WTC11 (cell line): Measurements from ENCODE around the gene YBX2. TPM values are rescaled to one million over a fixed set of nuclear protein-coding genes. Genes with fewer than 3 reads are reported as not detected.

Experiments
- ATAC-seq: fragments of 200-7000 bp; cut with Tn5 transposase; 2 replicates; pipeline ENCODE4 v1.10.0; 2021; ENCODE audit warnings: mild to moderate bottlenecking, moderate library complexity
- CTCF ChIA-PET: fragments of 300-600 bp; sonication (Branson Sonifier 250); formaldehyde crosslinking; loops from one replicate; lab custom pipeline; 2021; ENCODE audit warnings: antibody characterized with exemption; lab: Charles Lee
- POLR2A ChIA-PET: fragments of 350-600 bp; sonication (Branson Sonifier 250); formaldehyde crosslinking; loops from one replicate; lab custom pipeline; 2021; ENCODE audit warnings: antibody characterized with exemption; lab: Charles Lee
- DNase-seq: peaks from one replicate; pipeline ENCODE4 v3.0.0; 2021; ENCODE audit warnings: low spot score
- H3K27ac Mint-ChIP-seq: 2 replicates; pipeline ENCODE4 v1.8.0; 2021; ENCODE audit warnings: mixed read lengths
- H3K27me3 Mint-ChIP-seq: 2 replicates; pipeline ENCODE4 v1.8.0; 2021; ENCODE audit warnings: low read depth, mild to moderate bottlenecking, moderate library complexity, mixed read lengths
- H3K36me3 Mint-ChIP-seq: 2 replicates; pipeline ENCODE4 v1.8.0; 2021; ENCODE audit warnings: mixed read lengths
- H3K4me1 Mint-ChIP-seq: 2 replicates; pipeline ENCODE4 v1.8.0; 2022; ENCODE audit warnings: mixed read lengths
- H3K4me3 Mint-ChIP-seq: 2 replicates; pipeline ENCODE4 v1.8.0; 2021; ENCODE audit warnings: mild to moderate bottlenecking, moderate library complexity, mixed read lengths
- H3K9me3 Mint-ChIP-seq: 2 replicates; pipeline ENCODE4 v1.8.0; 2021; ENCODE audit warnings: mixed read lengths
- ATF2 ChIP-seq: sonication (generic); formaldehyde crosslinking; IDR thresholded peaks from 2 replicates; pipeline ENCODE4 v1.8.1; 2022; ENCODE audit warnings: low read depth, missing genetic modification reagents, borderline replicate concordance
- CDX4 ChIP-seq: fragments of 250-450 bp; sonication (Bioruptor Pico); IDR thresholded peaks from 2 replicates; pipeline ENCODE4 v1.9.0; 2021; ENCODE audit warnings: moderate library complexity, mild to moderate bottlenecking, inconsistent platforms, borderline replicate concordance
- EMX1 ChIP-seq: fragments of 250-450 bp; sonication (Bioruptor Pico); IDR thresholded peaks from 2 replicates; pipeline ENCODE4 v1.8.0; 2021; ENCODE audit warnings: mild to moderate bottlenecking
- ERG ChIP-seq: fragments of 250-450 bp; sonication (Bioruptor Pico); IDR thresholded peaks from 2 replicates; pipeline ENCODE4 v1.8.0; 2021; ENCODE audit warnings: mild to moderate bottlenecking
- FOXK1 ChIP-seq: sonication (generic); formaldehyde crosslinking; IDR thresholded peaks from 2 replicates; pipeline ENCODE4 v1.8.0; 2022; ENCODE audit warnings: mild to moderate bottlenecking, moderate library complexity, missing genetic modification reagents
- FOXP1 ChIP-seq: sonication (generic); formaldehyde crosslinking; IDR thresholded peaks from 2 replicates; pipeline ENCODE4 v1.8.0; 2022; ENCODE audit warnings: missing genetic modification reagents, mild to moderate bottlenecking, moderate library complexity, borderline replicate concordance
- FOXP4 ChIP-seq: sonication (generic); formaldehyde crosslinking; IDR thresholded peaks from 2 replicates; pipeline ENCODE4 v1.8.0; 2022; ENCODE audit warnings: mild to moderate bottlenecking, missing genetic modification reagents
- HMGXB4 ChIP-seq: sonication (generic); formaldehyde crosslinking; IDR thresholded peaks from 2 replicates; pipeline ENCODE4 v1.8.1; 2023; ENCODE audit warnings: mild to moderate bottlenecking, moderate library complexity, missing genetic modification reagents
- IRF2 ChIP-seq: sonication (generic); formaldehyde crosslinking; IDR thresholded peaks from 2 replicates; pipeline ENCODE4 v1.8.0; 2022; ENCODE audit warnings: low read depth, missing genetic modification reagents, borderline replicate concordance
- MLX ChIP-seq: sonication (generic); formaldehyde crosslinking; IDR thresholded peaks from 2 replicates; pipeline ENCODE4 v1.8.1; 2023; ENCODE audit warnings: mild to moderate bottlenecking, missing genetic modification reagents, moderate library complexity
- MYBL2 ChIP-seq: sonication (generic); formaldehyde crosslinking; IDR thresholded peaks from 2 replicates; pipeline ENCODE4 v1.8.1; 2023; ENCODE audit warnings: mild to moderate bottlenecking, moderate library complexity, missing genetic modification reagents
- NFATC4 ChIP-seq: fragments of 250-450 bp; sonication (Bioruptor Pico); IDR thresholded peaks from 2 replicates; pipeline ENCODE4 v1.9.0; 2021; ENCODE audit warnings: mild to moderate bottlenecking
- NFE2L1 ChIP-seq: sonication (generic); formaldehyde crosslinking; IDR thresholded peaks from 2 replicates; pipeline ENCODE4 v1.8.1; 2023; ENCODE audit warnings: missing genetic modification reagents
- NR3C1 ChIP-seq: sonication (generic); formaldehyde crosslinking; conservative IDR thresholded peaks from 2 replicates; pipeline ENCODE4 v1.8.1; 2023; ENCODE audit warnings: low read depth, mild to moderate bottlenecking, missing genetic modification reagents
- OVOL2 ChIP-seq: fragments of 250-450 bp; sonication (Bioruptor Pico); IDR thresholded peaks from 2 replicates; pipeline ENCODE4 v1.9.0; 2021; ENCODE audit warnings: mild to moderate bottlenecking, borderline replicate concordance
- SMAD4 ChIP-seq: sonication (generic); formaldehyde crosslinking; IDR thresholded peaks from 2 replicates; pipeline ENCODE4 v1.8.0; 2022; ENCODE audit warnings: mild to moderate bottlenecking, missing genetic modification reagents
- SP1 ChIP-seq: sonication (generic); formaldehyde crosslinking; conservative IDR thresholded peaks from 2 replicates; pipeline ENCODE4 v1.8.1; 2022; ENCODE audit warnings: missing genetic modification reagents
- TCF7 ChIP-seq: sonication (generic); formaldehyde crosslinking; IDR thresholded peaks from 2 replicates; pipeline ENCODE4 v1.8.0; 2022; ENCODE audit warnings: mild to moderate bottlenecking, low read depth, missing genetic modification reagents, moderate library complexity
- USF1 ChIP-seq: sonication (generic); formaldehyde crosslinking; IDR thresholded peaks from 2 replicates; pipeline ENCODE4 v1.8.0; 2022; ENCODE audit warnings: mild to moderate bottlenecking, missing genetic modification reagents
- USF2 ChIP-seq: sonication (generic); formaldehyde crosslinking; IDR thresholded peaks from 2 replicates; pipeline ENCODE4 v1.8.1; 2023; ENCODE audit warnings: mild to moderate bottlenecking, missing genetic modification reagents, moderate library complexity
- ZMAT4 ChIP-seq: fragments of 250-450 bp; sonication (Bioruptor Pico); IDR thresholded peaks from 2 replicates; pipeline ENCODE4 v1.9.0; 2021; ENCODE audit warnings: mild to moderate bottlenecking
- ZNF121 ChIP-seq: sonication (generic); formaldehyde crosslinking; IDR thresholded peaks from 2 replicates; pipeline ENCODE4 v1.8.0; 2023; ENCODE audit warnings: missing genetic modification reagents
- ZNF138 ChIP-seq: sonication (generic); formaldehyde crosslinking; conservative IDR thresholded peaks from 2 replicates; pipeline ENCODE4 v1.8.1; 2022; ENCODE audit warnings: mild to moderate bottlenecking, moderate library complexity, missing genetic modification reagents
- ZNF396 ChIP-seq: fragments of 250-450 bp; sonication (Bioruptor Pico); IDR thresholded peaks from 2 replicates; pipeline ENCODE4 v1.8.0; 2021; ENCODE audit warnings: mild to moderate bottlenecking, moderate library complexity, borderline replicate concordance
- ZNF416 ChIP-seq: fragments of 250-450 bp; sonication (Bioruptor Pico); IDR thresholded peaks from 2 replicates; pipeline ENCODE4 v1.9.0; 2021; ENCODE audit warnings: mild to moderate bottlenecking, inconsistent platforms
- ZNF423 ChIP-seq: fragments of 250-450 bp; sonication (Bioruptor Pico); IDR thresholded peaks from 2 replicates; pipeline ENCODE4 v2.1.2; 2022; ENCODE audit warnings: mild to moderate bottlenecking, moderate library complexity
- total RNA-seq: library from RNA; stranded (reverse); gene quantifications from 3 replicates; pipeline ENCODE4 v1.2.3, GENCODE V29; 2021

YBX2 gene
- total RNA-seq, 1 experiment from 2014 or later: 26.8 TPM

GRCh38 chr17:7281074-7281952 lies 13.1 kb downstream of the YBX2 start, which contains the start of gene SLC2A4:
Gene SLC2A4 (plus strand): TSS chr17:7281718. CDS start chr17:7281935, 217 bp downstream.
- Mint-ChIP-seq H3K27ac (peak within 1 kb of the TSS; percentile 26), H3K9me3 (no peaks in the 10 kb centered on the region), H3K4me1 (peaks cover 20% of the 10 kb centered on the region), H3K27me3 (peaks cover 21% of the 10 kb centered on the region), H3K36me3 (no peaks in the 10 kb centered on the region), H3K4me3 (peak within 1 kb of the TSS; percentile 82)
- peak; percentile 74 for ATAC-seq
- DNase-seq: peak; percentile 98
- CTCF ChIA-PET: interaction anchor here (0.7 to 7.0 kb wide), 31 partner anchors 10 to 422 kb away, joined by 3 to 119 read pairs (median 7); partner anchors contain the start of genes ACADVL, ACAP1, DLG4 and GABARAP
- POLR2A ChIA-PET: interaction anchor here (0.7 to 1.7 kb wide), 9 partner anchors 13 to 267 kb away, joined by 3 to 8 read pairs (median 4); partner anchors contain the start of gene GABARAP
- TF ChIP-seq MYBL2 (CRISPR knock-in tag) (no peak), ZNF423 (CRISPR knock-in tag) (no peak), MLX (CRISPR knock-in tag) (no peak), TCF7 (CRISPR knock-in tag) (no peak), ATF2 (no peak), NR3C1 (CRISPR knock-in tag) (no peak), FOXP4 (CRISPR knock-in tag) (no peak), EMX1 (CRISPR knock-in tag) (no peak), ZNF138 (CRISPR knock-in tag) (no peak), USF2 (peak; percentile 67), ZMAT4 (CRISPR knock-in tag) (no peak), FOXK1 (no peak), SMAD4 (no peak), CDX4 (CRISPR knock-in tag) (no peak), FOXP1 (CRISPR knock-in tag) (no peak), ERG (CRISPR knock-in tag) (no peak), ZNF121 (CRISPR knock-in tag) (no peak), ZNF416 (no peak), ZNF396 (CRISPR knock-in tag) (no peak), USF1 (CRISPR knock-in tag) (peak; percentile 67; the same call in 1 of the 2 replicates), OVOL2 (CRISPR knock-in tag) (no peak), NFE2L1 (no peak), SP1 (peak; percentile 76), IRF2 (CRISPR knock-in tag) (no peak), NFATC4 (CRISPR knock-in tag) (no peak), HMGXB4 (CRISPR knock-in tag) (no peak)
